Neuronal stem cell (in vitro differentiated cells): ENCODE measurements around the gene ZFP92.

Experiments
- DNase-seq: peaks from one replicate; pipeline ENCODE4 v3.0.0-alpha.2; 2013; ENCODE audit warnings: low spot score
- H2AFZ ChIP-seq: one replicate; pipeline ENCODE4 v1.6.1; 2013; ENCODE audit warnings: mild to moderate bottlenecking, low read length, inconsistent platforms
- H2AK5ac ChIP-seq: 2 replicates; pipeline ENCODE4 v1.6.1; 2013; ENCODE audit warnings: low read depth, mild to moderate bottlenecking, inconsistent platforms, low read length, moderate library complexity, mixed read lengths
- H2BK120ac ChIP-seq: 2 replicates; pipeline ENCODE4 v1.6.1; 2013; ENCODE audit warnings: low read depth, mild to moderate bottlenecking, inconsistent platforms, low read length, moderate library complexity, mixed read lengths
- H2BK12ac ChIP-seq: one replicate; pipeline ENCODE4 v1.6.1; 2013; ENCODE audit warnings: low read length, inconsistent platforms
- H2BK15ac ChIP-seq: 2 replicates; pipeline ENCODE4 v1.6.1; 2013; ENCODE audit warnings: mild to moderate bottlenecking, low read length, inconsistent platforms, mixed read lengths
- H2BK5ac ChIP-seq: one replicate; pipeline ENCODE4 v1.6.1; 2013; ENCODE audit warnings: inconsistent platforms, mild to moderate bottlenecking, low read length, moderate library complexity
- H3K14ac ChIP-seq: one replicate; pipeline ENCODE4 v1.6.1; 2013; ENCODE audit warnings: low read length, inconsistent platforms
- H3K18ac ChIP-seq: 2 replicates; pipeline ENCODE4 v1.6.1; 2013; ENCODE audit warnings: low read length, inconsistent platforms
- H3K23ac ChIP-seq: 2 replicates; pipeline ENCODE4 v1.6.1; 2013; ENCODE audit warnings: low read depth, mild to moderate bottlenecking, mixed read lengths, low read length, inconsistent platforms; ENCODE audit not compliant: poor library complexity
- H3K27ac ChIP-seq: replicated peaks from 3 replicates; pipeline ENCODE4 v1.5.1; 2013; ENCODE audit warnings: low read length, inconsistent platforms
- H3K27me3 ChIP-seq, 3 experiments: 2 replicates each; pipeline ENCODE4 v1.6.1; 2013; ENCODE audit warnings: low read length in 3 of 3, mild to moderate bottlenecking in 2 of 3, inconsistent platforms in 1 of 3, low read depth in 1 of 3, mixed read lengths in 1 of 3, moderate library complexity in 1 of 3; ENCODE audit not compliant: control insufficient read depth in 3 of 3, insufficient read depth in 3 of 3
- H3K36me3 ChIP-seq, 2 donors: replicated peaks in 1 of 2; 2 replicates each; pipeline ENCODE4 v1.6.1; 2013; ENCODE audit warnings: low read length in 2 of 2; ENCODE audit not compliant: control insufficient read depth in 2 of 2, insufficient read depth in 2 of 2
- H3K4ac ChIP-seq: 2 replicates; pipeline ENCODE4 v1.6.1; 2013; ENCODE audit warnings: inconsistent platforms, mild to moderate bottlenecking, low read length, moderate library complexity
- H3K4me1 ChIP-seq, 2 donors: 1 replicate in 1 of 2; 2 replicates in 1 of 2; pipeline ENCODE4 v1.6.1; 2013; ENCODE audit warnings: low read length in 2 of 2, low read depth in 1 of 2; ENCODE audit not compliant: control insufficient read depth in 2 of 2, insufficient read depth in 1 of 2
- H3K4me2 ChIP-seq: one replicate; pipeline ENCODE4 v1.6.1; 2013; ENCODE audit warnings: mild to moderate bottlenecking, low read length, inconsistent platforms; ENCODE audit not compliant: insufficient read depth, poor library complexity, severe bottlenecking
- H3K4me3 ChIP-seq, 2 donors: 2 replicates each; pipeline ENCODE4 v1.5.1; 2013; ENCODE audit warnings: low read length in 2 of 2, mild to moderate bottlenecking in 2 of 2, inconsistent platforms in 1 of 2, moderate library complexity in 1 of 2
- H3K79me1 ChIP-seq: one replicate; pipeline ENCODE4 v1.6.1; 2013; ENCODE audit warnings: low read depth, mild to moderate bottlenecking, inconsistent platforms, low read length, moderate library complexity
- H3K9ac ChIP-seq: one replicate; pipeline ENCODE4 v1.6.1; 2013; ENCODE audit warnings: mild to moderate bottlenecking, low read depth, low read length, inconsistent platforms; ENCODE audit not compliant: poor library complexity
- H3K9me3 ChIP-seq, 2 donors: replicated peaks in 1 of 2; 2 replicates each; pipeline versions ENCODE3 to v1.6.1; 2013; ENCODE audit warnings: low read length in 2 of 2, mild to moderate bottlenecking in 2 of 2, inconsistent platforms in 1 of 2, low read depth in 1 of 2, mixed read lengths in 1 of 2, moderate library complexity in 1 of 2; ENCODE audit not compliant: control insufficient read depth in 2 of 2, insufficient read depth in 1 of 2
- H4K8ac ChIP-seq: one replicate; pipeline ENCODE4 v1.6.1; 2013; ENCODE audit warnings: low read depth, mild to moderate bottlenecking, inconsistent platforms, low read length, moderate library complexity
- H4K91ac ChIP-seq: one replicate; pipeline ENCODE4 v1.6.1; 2013; ENCODE audit warnings: low read length, low read depth, mild to moderate bottlenecking, inconsistent platforms; ENCODE audit not compliant: poor library complexity
- WGBS, 2 donors: extraction: QIAGEN DNeasy Blood & Tissue Kit; methylation state at CpG; one replicate each; pipeline ENCODE4 v1.1.7; 2013; ENCODE audit warnings: missing lambda C conversion rate in 2 of 2, mixed read lengths in 1 of 2; ENCODE audit not compliant: insufficient read length in 2 of 2, insufficient replicate concordance in 1 of 2; ENCODE audit errors: extremely low coverage in 2 of 2; 5-methylcytosine and 5-hydroxymethylcytosine counted together

The ZFP92 gene

GRCh38 chrX:153392642-153393321 lies 18.5 kb upstream of the ZFP92 start:
- Histone ChIP-seq H2BK15ac (no peak overlapping the region), H3K27ac (no peak overlapping the region), H3K27me3 (peaks cover 0 to 21% (median 0%) of the 10 kb centered on the region in 3 experiments), H3K4ac (no peak overlapping the region), H3K9ac (no peak overlapping the region), H2AFZ (no peak overlapping the region), H3K18ac (no peak overlapping the region), H4K91ac (no peak overlapping the region), H2BK12ac (no peak overlapping the region), H3K9me3 (no peaks in the 10 kb centered on the region), H3K36me3 (no peaks in the 10 kb centered on the region), H2BK5ac (no peak overlapping the region), H3K4me1 (no peaks in the 10 kb centered on the region), H3K4me3 (no peak overlapping the region), H3K14ac (no peak overlapping the region), H4K8ac (no peak overlapping the region), H3K79me1 (no peaks in the 10 kb centered on the region), H2BK120ac (no peak overlapping the region), H2AK5ac (no peak overlapping the region), H3K23ac (no peak overlapping the region), H3K4me2 (no peak overlapping the region)
- no peak for DNase-seq
- WGBS, 2 donors, result no CpG with 5 or more reads among the region's 16 CpGs

- no peak overlapping the region for H3K4me3 ChIP-seq
- H4K8ac ChIP-seq, result no peak overlapping the region
- no peak overlapping the region for H2BK15ac ChIP-seq
- H3K14ac ChIP-seq, result no peak overlapping the region
- no peak overlapping the region for H4K91ac ChIP-seq
- H3K18ac ChIP-seq, result no peak overlapping the region
- H3K9me3 ChIP-seq, result no peaks in the 10 kb centered on the region
- no peak for DNase-seq
- H2AK5ac ChIP-seq, result no peak overlapping the region
- no peak overlapping the region for H3K27ac ChIP-seq
- H2BK12ac ChIP-seq, result no peak overlapping the region
- no CpG with 5 or more reads among the region's 13 CpGs for WGBS, 2 donors
- H3K4me1 ChIP-seq, result no peaks in the 10 kb centered on the region
- H3K4ac ChIP-seq, result no peak overlapping the region
- H3K79me1 ChIP-seq, result no peaks in the 10 kb centered on the region
- H2BK5ac ChIP-seq, result no peak overlapping the region
- no peak overlapping the region for H3K9ac ChIP-seq
- no peaks in the 10 kb centered on the region for H3K36me3 ChIP-seq
- peaks cover 0 to 21% (median 0%) of the 10 kb centered on the region in 3 experiments for H3K27me3 ChIP-seq
- no peak overlapping the region for H3K23ac ChIP-seq
- no peak overlapping the region for H2AFZ ChIP-seq
- no peak overlapping the region for H3K4me2 ChIP-seq
- H2BK120ac ChIP-seq, result no peak overlapping the region
Observed at GRCh38 chrX:153394612-153395011, 16.7 kb upstream of the ZFP92 start.

GRCh38 chrX:153395613-153396319 lies 15.5 kb upstream of the ZFP92 start:
- Histone ChIP-seq H2AFZ (no peak overlapping the region), H2BK5ac (no peak overlapping the region), H3K23ac (no peak overlapping the region), H3K27ac (no peak overlapping the region), H2BK15ac (no peak overlapping the region), H2BK120ac (no peak overlapping the region), H3K4me2 (no peak overlapping the region), H3K9me3 (no peaks in the 10 kb centered on the region), H3K4me3 (no peak overlapping the region), H4K8ac (no peak overlapping the region), H3K9ac (no peak overlapping the region), H3K36me3 (no peaks in the 10 kb centered on the region), H2BK12ac (no peak overlapping the region), H3K18ac (no peak overlapping the region), H3K79me1 (no peaks in the 10 kb centered on the region), H3K4ac (no peak overlapping the region), H3K14ac (no peak overlapping the region), H2AK5ac (no peak overlapping the region), H4K91ac (no peak overlapping the region), H3K4me1 (no peaks in the 10 kb centered on the region), H3K27me3 (peaks cover 0 to 21% (median 0%) of the 10 kb centered on the region in 3 experiments)
- no CpG with 5 or more reads among the region's 26 CpGs for WGBS, 2 donors
- DNase-seq, result no peak

- H3K4me3 ChIP-seq, result no peak overlapping the region
- H3K4me2 ChIP-seq, result no peak overlapping the region
- no peak overlapping the region for H3K18ac ChIP-seq
- no peak for DNase-seq
- H3K4ac ChIP-seq, result no peak overlapping the region
- H2BK120ac ChIP-seq, result no peak overlapping the region
- no peak overlapping the region for H4K91ac ChIP-seq
- H3K27me3 ChIP-seq, result peaks cover 0 to 21% (median 0%) of the 10 kb centered on the region in 3 experiments
- no peaks in the 10 kb centered on the region for H3K4me1 ChIP-seq
- H3K27ac ChIP-seq, result no peak overlapping the region
- no peak overlapping the region for H2AFZ ChIP-seq
- no peaks in the 10 kb centered on the region for H3K79me1 ChIP-seq
- H2BK15ac ChIP-seq, result no peak overlapping the region
- H4K8ac ChIP-seq, result no peak overlapping the region
- H3K14ac ChIP-seq, result no peak overlapping the region
- no peak overlapping the region for H2BK5ac ChIP-seq
- H3K23ac ChIP-seq, result no peak overlapping the region
- H2AK5ac ChIP-seq, result no peak overlapping the region
- no peaks in the 10 kb centered on the region for H3K36me3 ChIP-seq
- no peak overlapping the region for H2BK12ac ChIP-seq
- no peaks in the 10 kb centered on the region for H3K9me3 ChIP-seq
- WGBS, 2 donors, result no CpG with 5 or more reads among the region's 26 CpGs
- H3K9ac ChIP-seq, result no peak overlapping the region
Observed at GRCh38 chrX:153396320-153397195, 14.7 kb upstream of the ZFP92 start.
